Measurements from ENCODE around the gene FAM209A. TPM values are rescaled to one million over a fixed set of nuclear protein-coding genes. Genes with fewer than 3 reads are reported as not detected.

FAM209A gene
- total and polyA plus RNA-seq, 10 of the 15 experiments (the other 5 are each of a cell fraction or from before 2014, with no cell fraction given), result 0.11 to 0.51 (median 0.32) TPM; not detected in 4

DNA sequence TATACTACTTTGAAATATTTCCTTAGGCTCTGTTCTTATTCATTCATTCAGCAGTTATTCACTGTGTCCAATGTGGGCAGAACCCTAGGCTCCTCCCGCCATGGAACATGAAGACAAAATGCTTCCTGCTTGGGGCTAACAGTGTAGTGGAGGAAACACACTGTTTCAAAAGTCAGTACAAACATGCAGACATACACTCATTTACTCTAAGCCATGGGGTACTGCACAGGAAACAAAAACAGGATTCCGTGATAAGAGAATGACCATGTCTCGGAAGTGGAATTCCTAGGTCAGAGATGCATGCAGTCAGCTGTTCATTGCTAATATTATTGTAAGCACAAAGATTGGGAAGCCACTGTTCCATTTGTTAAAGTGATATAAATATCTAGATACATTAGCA, 18.4 kb upstream of the FAM209A start:
- ATAC-seq (no peak), FAIRE-seq (no peak), DNase-seq (ENCODE audit: low read depth, low spot score) (no peak)
- H3K27ac ChIP-seq (ENCODE audit: control insufficient read depth, insufficient read depth), result no peak overlapping the region
- CTCF ChIA-PET, result interaction anchor here (3.7 kb wide), 1 partner anchor 111 kb away, joined by 12 read pairs; no protein-coding TSS in a partner anchor
- peaks cover 0 to 2% of the 10 kb centered on the region in 2 experiments; a peak in 1 of 4 replicates for H3K36me3 ChIP-seq (ENCODE audit: control insufficient read depth in 2 of 2, insufficient read depth in 2 of 2, low read length in 1 of 2)
- H3K9me3 ChIP-seq (replicated peaks; ENCODE audit: control insufficient read depth, insufficient read depth, low read length), result no peaks in the 10 kb centered on the region
- in situ Hi-C loops (cut with MboI) (no loop called here), intact Hi-C loops (cut with micrococcal nuclease; ENCODE audit: unreplicated experiment) (no loop called here)
- BruUV-seq (replicated peaks), result no TSS peak
- H3K4me3 ChIP-seq, result no peak overlapping the region
- no peak overlapping the region for H3K4me2 ChIP-seq (ENCODE audit: control insufficient read depth, insufficient read depth)
- H3K4me1 ChIP-seq (ENCODE audit: control insufficient read depth, insufficient read depth, low read length), result no peaks in the 10 kb centered on the region
- no peaks in the 10 kb centered on the region for H4K20me1 ChIP-seq (ENCODE audit: control insufficient read depth, insufficient read depth)
- 81% methylated on average over 3 of the region's 3 CpGs for WGBS (ENCODE audit: insufficient coverage, insufficient replicate concordance, low lambda C conversion rate, missing lambda C conversion rate)
- SMC1A ChIA-PET (ENCODE audit: uncharacterized antibody, unreplicated experiment), result no interaction called here
- TF ChIP-seq ATF3 (IDR thresholded peaks at IDR 0.05; ENCODE audit: borderline replicate concordance, extremely low read depth, low read depth, low read length) (no peak), SIN3A (IDR thresholded peaks at IDR 0.05; ENCODE audit: low read depth, low read length) (no peak), STAT1 (conservative IDR thresholded peaks at IDR 0.05) (no peak), SIX5 (IDR thresholded peaks at IDR 0.05; ENCODE audit: low read depth, low read length, severe bottlenecking) (no peak), CREM (IDR thresholded peaks at IDR 0.05; ENCODE audit: low read depth) (no peak), IKZF1 (conservative IDR thresholded peaks at IDR 0.05) (no peak), MEF2B (IDR thresholded peaks at IDR 0.05; ENCODE audit: partially characterized antibody, poor library complexity, severe bottlenecking) (no peak), IKZF2 (IDR thresholded peaks at IDR 0.05) (no peak), SREBF1 (IDR thresholded peaks at IDR 0.05; ENCODE audit: low read length) (no peak), SMAD5 (IDR thresholded peaks at IDR 0.05; ENCODE audit: low read depth) (no peak), SMC3 (IDR thresholded peaks at IDR 0.05; ENCODE audit: borderline replicate concordance, low read length) (no peak)
- TF ChIP-seq, protein P1, sequence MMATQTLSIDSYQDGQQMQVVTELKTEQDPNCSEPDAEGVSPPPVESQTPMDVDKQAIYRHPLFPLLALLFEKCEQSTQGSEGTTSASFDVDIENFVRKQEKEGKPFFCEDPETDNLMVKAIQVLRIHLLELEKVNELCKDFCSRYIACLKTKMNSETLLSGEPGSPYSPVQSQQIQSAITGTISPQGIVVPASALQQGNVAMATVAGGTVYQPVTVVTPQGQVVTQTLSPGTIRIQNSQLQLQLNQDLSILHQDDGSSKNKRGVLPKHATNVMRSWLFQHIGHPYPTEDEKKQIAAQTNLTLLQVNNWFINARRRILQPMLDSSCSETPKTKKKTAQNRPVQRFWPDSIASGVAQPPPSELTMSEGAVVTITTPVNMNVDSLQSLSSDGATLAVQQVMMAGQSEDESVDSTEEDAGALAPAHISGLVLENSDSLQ (IDR thresholded peaks at IDR 0.05), result no peak
- H2AFZ ChIP-seq (ENCODE audit: control insufficient read depth, low read depth, low read length), result no peak overlapping the region
- POLR2A ChIA-PET, result no interaction called here
- no peaks in the 10 kb centered on the region for H3K27me3 ChIP-seq (replicated peaks in 1 of 2; ENCODE audit: control insufficient read depth in 2 of 2, insufficient read depth in 2 of 2, low read length in 1 of 2)
- RAD21 ChIA-PET (ENCODE audit: unreplicated experiment), result no interaction called here
- H3K9ac ChIP-seq (ENCODE audit: control insufficient read depth, insufficient read depth, low read length), result no peak overlapping the region
- H3K79me2 ChIP-seq (ENCODE audit: control insufficient read depth, insufficient read depth, low read length), result no peaks in the 10 kb centered on the region
